Measurements from ENCODE around the gene ATP10B.

ATP10B gene

GRCh38 chr5:160629003-160629402 is 223.0 kb downstream of the ATP10B start:
- no peak for DNase-seq

GRCh38 chr5:160628619-160628968 is 223.4 kb downstream of the ATP10B start:
- no peak for DNase-seq

GRCh38 chr5:160627921-160628618 is 223.9 kb downstream of the ATP10B start:
- no peak for DNase-seq

- no peak for DNase-seq
Measured at GRCh38 chr5:160626322-160626721, 225.7 kb downstream of the ATP10B start.

GRCh38 chr5:160621526-160621925 is 230.5 kb downstream of the ATP10B start:
- DNase-seq = no peak

- no peak for DNase-seq
Measured at GRCh38 chr5:160620401-160620800, 231.6 kb downstream of the ATP10B start.

- no peak for DNase-seq
Measured at GRCh38 chr5:160619381-160619780, 232.6 kb downstream of the ATP10B start.

- DNase-seq = no peak
Measured at GRCh38 chr5:160618286-160618685, 233.7 kb downstream of the ATP10B start.

GRCh38 chr5:160616712-160617497 is 235.1 kb downstream of the ATP10B start:
- no peak for DNase-seq

GRCh38 chr5:160614136-160614535 is 237.9 kb downstream of the ATP10B start:
- no peak for DNase-seq

GRCh38 chr5:160605266-160605665 is 246.7 kb downstream of the ATP10B start:
- no peak for DNase-seq

GRCh38 chr5:160604484-160604883 is 247.5 kb downstream of the ATP10B start:
- no peak for DNase-seq

- no peak for DNase-seq
Measured at GRCh38 chr5:160602744-160603143, 249.3 kb downstream of the ATP10B start.

- DNase-seq = no peak
Measured at GRCh38 chr5:160601046-160601445, 251.0 kb downstream of the ATP10B start.

GRCh38 chr5:160573318-160573717 is 278.7 kb downstream of the ATP10B start:
- DNase-seq = no peak

GRCh38 chr5:160567031-160567705 is 284.8 kb downstream of the ATP10B start:
- no peak for DNase-seq

- DNase-seq = no peak
Measured at GRCh38 chr5:160565376-160565775, 286.6 kb downstream of the ATP10B start.

- no peak for DNase-seq
Measured at GRCh38 chr5:160556846-160557245, 295.2 kb downstream of the ATP10B start.

- DNase-seq = no peak
Measured at GRCh38 chr5:160555971-160556631, 295.9 kb downstream of the ATP10B start.

GRCh38 chr5:160555581-160555970 is 296.4 kb downstream of the ATP10B start:
- no peak for DNase-seq

GRCh38 chr5:160550075-160550474 is 301.9 kb downstream of the ATP10B start:
- DNase-seq = no peak

- DNase-seq = no peak
Measured at GRCh38 chr5:160548949-160549645, 302.9 kb downstream of the ATP10B start.

- no peak for DNase-seq
Measured at GRCh38 chr5:160547872-160548271, 304.1 kb downstream of the ATP10B start.

Data from SW 1271 (cell line).